ENCODE data around the gene RRH. TPM values are rescaled to one million over a fixed set of nuclear protein-coding genes. Genes with fewer than 3 reads are reported as not detected.

Gene RRH
- polyA plus RNA-seq, 4 donors, result 0.15 to 0.21 TPM; not detected in 2

DNA sequence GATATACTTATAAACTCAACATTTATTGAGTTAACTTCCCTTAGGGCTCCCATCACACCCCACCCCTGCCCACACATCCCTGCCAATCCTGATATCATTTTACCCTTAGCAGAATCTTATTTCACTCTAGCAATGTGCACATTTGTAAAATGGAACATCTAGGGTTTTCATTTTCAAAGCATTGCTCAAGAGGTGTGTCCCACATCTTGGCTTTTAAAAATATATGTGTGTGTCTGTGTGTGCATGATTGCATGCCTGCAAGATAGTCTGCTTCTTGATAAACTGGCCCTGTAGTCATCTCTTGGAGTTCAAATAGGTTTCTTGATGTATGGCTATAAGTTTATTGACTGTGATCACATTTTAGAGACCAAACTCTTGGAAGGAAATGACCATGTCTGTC is 58.5 kb downstream of the RRH start:
- no peak overlapping the region for H3K27ac ChIP-seq (ENCODE audit: low read depth in 1 of 3, low read length in 2 of 3)
- no peaks in the 10 kb centered on the region for H3K9me3 ChIP-seq (ENCODE audit: control insufficient read depth in 2 of 2, insufficient read depth in 1 of 2, low read depth in 1 of 2, low read length in 1 of 2)
- FAIRE-seq, result no peak
- no peak for DNase-seq
- no peaks in the 10 kb centered on the region for H3K36me3 ChIP-seq (ENCODE audit: control insufficient read depth in 3 of 3, insufficient read depth in 2 of 3, low read depth in 1 of 3, low read length in 3 of 3)
- H3K4me3 ChIP-seq (ENCODE audit: low read depth in 1 of 3, low read length in 3 of 3), result no peak overlapping the region
- no peaks in the 10 kb centered on the region for H3K4me1 ChIP-seq (ENCODE audit: control insufficient read depth in 3 of 3, insufficient read depth in 2 of 3, low read depth in 1 of 3, low read length in 2 of 3)
- H3K27me3 ChIP-seq (ENCODE audit: control insufficient read depth in 3 of 3, insufficient read depth in 3 of 3, low read length in 3 of 3), result no peaks in the 10 kb centered on the region

DNA sequence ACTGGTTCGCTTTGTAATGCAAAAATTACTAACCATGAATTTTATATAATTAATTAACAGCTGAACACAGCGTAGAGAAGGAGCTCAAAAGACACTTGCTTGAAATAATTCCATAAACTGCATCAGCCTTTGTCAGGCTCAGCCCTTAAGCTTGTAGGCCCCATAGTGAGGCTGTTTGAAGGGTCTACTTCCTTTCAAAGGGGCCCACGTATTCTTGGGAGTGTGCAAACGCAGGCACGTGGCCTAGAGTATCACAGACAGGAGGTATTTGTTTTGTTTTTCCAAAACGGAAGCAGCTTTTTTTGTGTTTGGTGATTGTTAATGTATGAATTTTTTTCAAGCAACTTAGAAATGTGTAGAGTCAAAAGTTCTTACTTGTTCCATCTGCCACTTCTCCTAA is 59.3 kb downstream of the RRH start:
- H3K4me3 ChIP-seq (ENCODE audit: low read depth in 1 of 3, low read length in 3 of 3), result no peak overlapping the region
- no peaks in the 10 kb centered on the region for H3K9me3 ChIP-seq (ENCODE audit: control insufficient read depth in 2 of 2, insufficient read depth in 1 of 2, low read depth in 1 of 2, low read length in 1 of 2)
- H3K4me1 ChIP-seq (ENCODE audit: control insufficient read depth in 3 of 3, insufficient read depth in 2 of 3, low read depth in 1 of 3, low read length in 2 of 3), result no peaks in the 10 kb centered on the region
- no peak overlapping the region for H3K27ac ChIP-seq (ENCODE audit: low read depth in 1 of 3, low read length in 2 of 3)
- FAIRE-seq (no peak), DNase-seq (no peak)
- 50 to 73% (median 60%) methylated on average over 6 of the region's 6 CpGs for WGBS, 3 donors
- H3K36me3 ChIP-seq (ENCODE audit: control insufficient read depth in 3 of 3, insufficient read depth in 2 of 3, low read depth in 1 of 3, low read length in 3 of 3), result no peaks in the 10 kb centered on the region
- no peaks in the 10 kb centered on the region for H3K27me3 ChIP-seq (ENCODE audit: control insufficient read depth in 3 of 3, insufficient read depth in 3 of 3, low read length in 3 of 3)

DNA sequence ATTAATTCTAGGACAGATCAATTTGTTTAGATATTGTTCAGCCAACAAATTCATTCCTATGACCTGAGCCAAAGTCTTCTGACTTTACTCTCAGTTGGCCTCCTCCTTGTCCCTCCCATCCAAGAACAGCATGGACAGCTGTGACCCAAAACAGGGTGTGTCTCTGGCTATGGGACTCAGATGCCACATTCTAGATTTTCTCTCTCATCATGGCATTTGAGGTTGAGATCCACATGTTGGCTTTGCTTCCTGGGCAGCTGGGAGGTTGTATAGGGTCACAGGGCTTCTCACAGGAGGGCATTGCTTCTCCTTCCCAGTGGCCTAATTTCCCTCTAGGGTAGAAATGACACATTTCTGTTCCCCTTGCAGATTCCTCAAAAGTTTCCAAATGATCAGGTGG is 62.3 kb downstream of the RRH start:
- no peak for DNase-seq
- no peaks in the 10 kb centered on the region for H3K4me1 ChIP-seq (ENCODE audit: control insufficient read depth in 3 of 3, insufficient read depth in 2 of 3, low read depth in 1 of 3, low read length in 2 of 3)
- H3K9me3 ChIP-seq (ENCODE audit: control insufficient read depth in 2 of 2, insufficient read depth in 1 of 2, low read depth in 1 of 2, low read length in 1 of 2), result no peaks in the 10 kb centered on the region
- H3K36me3 ChIP-seq (ENCODE audit: control insufficient read depth in 3 of 3, insufficient read depth in 2 of 3, low read depth in 1 of 3, low read length in 3 of 3), result no peaks in the 10 kb centered on the region
- no peak overlapping the region for H3K4me3 ChIP-seq (ENCODE audit: low read depth in 1 of 3, low read length in 3 of 3)
- no peak for FAIRE-seq
- no peak overlapping the region for H3K27ac ChIP-seq (ENCODE audit: low read depth in 1 of 3, low read length in 2 of 3)
- H3K27me3 ChIP-seq (ENCODE audit: control insufficient read depth in 3 of 3, insufficient read depth in 3 of 3, low read length in 3 of 3), result no peaks in the 10 kb centered on the region

Other genes with a start within 250 kb of the RRH start
- gene CASP6, start 124.5 kb upstream of the RRH start, polyA plus RNA-seq, result 100 to 1,000 TPM in 2 of 4 donors, 10 to 100 TPM in 2; 65.1 to 133 (median 98.9) TPM
- 10 to 100 TPM; 11.4 to 91.9 (median 51.5) TPM for gene PLA2G12A, start 97.9 kb upstream of the RRH start, polyA plus RNA-seq
- 10 to 100 TPM in 2 of 4 donors, 1 to 10 TPM in 2; 6.5 to 43.7 (median 25.7) TPM for gene CFI, start 26.0 kb upstream of the RRH start, polyA plus RNA-seq
- gene GAR1, start 12.2 kb upstream of the RRH start, polyA plus RNA-seq, result 10 to 100 TPM; 12.3 to 39.6 (median 26.0) TPM
- gene LRIT3, start 20.1 kb downstream of the RRH start, polyA plus RNA-seq, result under 1 TPM; 0.04 to 0.54 (median 0.23) TPM
- 10 to 100 TPM in 1 of 4 donors, under 1 TPM in 1, not detected in 2; 0.48 to 42.2 TPM for gene EGF, start 84.9 kb downstream of the RRH start, polyA plus RNA-seq

All from small intestine (tissue), 7 donors.